Astrocyte (in vitro differentiated cells and primary cell): Measurements from ENCODE around the gene ULK4.

Experiments used
- CTCF ChIP-seq: IDR thresholded peaks from 2 replicates; pipeline ENCODE4 v1.5.1; 2011; ENCODE audit warnings: low read depth, mild to moderate bottlenecking, inconsistent platforms, low read length, moderate library complexity; ENCODE audit not compliant: insufficient read depth
- EZH2 ChIP-seq: IDR thresholded peaks from 2 replicates; pipeline ENCODE4 v1.6.1; 2012; ENCODE audit warnings: mild to moderate bottlenecking, low read length, inconsistent platforms; ENCODE audit not compliant: insufficient read depth

DNA sequence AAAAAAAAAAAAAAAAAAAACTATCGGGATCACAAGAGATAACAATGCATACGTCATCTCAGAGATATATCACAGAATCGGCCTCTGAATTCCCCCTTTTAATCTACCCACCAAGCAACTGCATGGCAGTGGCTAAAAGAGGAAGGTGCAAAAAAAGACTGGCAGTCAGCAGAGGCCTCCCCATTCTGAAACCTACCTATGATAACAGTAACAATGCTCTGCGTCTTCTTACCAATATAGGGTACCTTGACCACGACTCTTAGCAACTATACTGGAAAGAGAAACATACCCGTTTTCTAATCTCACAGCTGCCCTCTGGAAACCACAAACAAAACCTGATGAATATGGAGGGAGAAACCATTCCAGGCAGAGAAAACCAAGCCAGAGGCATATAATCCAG is 106.9 kb downstream of the ULK4 start:
- TF ChIP-seq CTCF (no peak), EZH2 (no peak)
